ENCODE data around the gene TAPBPL. TPM values are rescaled to one million over a fixed set of nuclear protein-coding genes. Genes with fewer than 3 reads are reported as not detected.

TAPBPL gene
- polyA plus RNA-seq, 1 donor (not counting 4 experiments of a cell fraction or from before 2014, with no cell fraction given), result 4.8 TPM

- Histone ChIP-seq H2AFZ (ENCODE audit: control insufficient read depth, low read length) (no peak overlapping the region), H4K20me1 (ENCODE audit: control insufficient read depth, extremely low read depth, insufficient read depth, low read length) (no peaks in the 10 kb centered on the region), H3K36me3 (ENCODE audit: control insufficient read depth in 2 of 2, extremely low read depth in 1 of 2, insufficient read depth in 2 of 2, low read length in 2 of 2) (no peaks in the 10 kb centered on the region), H3K27me3 (ENCODE audit: control insufficient read depth, extremely low read depth, insufficient read depth, low read length) (no peaks in the 10 kb centered on the region), H3K4me2 (ENCODE audit: control insufficient read depth, extremely low read depth, insufficient read depth, low read depth, low read length) (no peak overlapping the region), H3K9me3 (ENCODE audit: control insufficient read depth, low read depth, low read length) (no peaks in the 10 kb centered on the region), H3K9me1 (ENCODE audit: control insufficient read depth, extremely low read depth, insufficient read depth, low read length) (no peaks in the 10 kb centered on the region), H3K4me3 (ENCODE audit: control insufficient read depth in 2 of 3, extremely low read depth in 1 of 3, insufficient read depth in 2 of 3, low read depth in 1 of 3, low read length in 3 of 3) (no peak overlapping the region), H3K4me1 (ENCODE audit: control insufficient read depth, extremely low read depth, insufficient read depth, low read length) (peaks cover 15% of the 10 kb centered on the region), H3K27ac (ENCODE audit: control insufficient read depth, insufficient read depth, low read length) (no peak overlapping the region), H3K79me2 (ENCODE audit: control insufficient read depth, insufficient read depth, low read length) (no peaks in the 10 kb centered on the region), H3K9ac (ENCODE audit: control insufficient read depth, extremely low read depth, insufficient read depth, low read length) (no peak overlapping the region)
- dilution Hi-C loops (cut with MboI; ENCODE audit: extremely low pct_ligation_motif_present, low sequenced_read_pairs), result no loop called here
- DNase-seq (ENCODE audit: low read depth, low spot score), result no peak
- TF ChIP-seq CTCF (optimal IDR thresholded peaks at IDR 0.05 in 1 of 3, IDR thresholded peaks at IDR 0.05 in 1 of 3, conservative IDR thresholded peaks at IDR 0.05 in 1 of 3; ENCODE audit: extremely low read depth in 1 of 3, insufficient read depth in 2 of 3, low read length in 3 of 3) (no peak), EZH2 (IDR thresholded peaks at IDR 0.05; ENCODE audit: low read length) (no peak)
- FAIRE-seq, result no peak
Measured at GRCh38 chr12:6434205-6435140, 17.4 kb upstream of the TAPBPL start.

GRCh38 chr12:6435961-6436715, 15.7 kb upstream of the TAPBPL start:
- TF ChIP-seq EZH2 (IDR thresholded peaks at IDR 0.05; ENCODE audit: low read length) (no peak), CTCF (optimal IDR thresholded peaks at IDR 0.05 in 1 of 3, IDR thresholded peaks at IDR 0.05 in 1 of 3, conservative IDR thresholded peaks at IDR 0.05 in 1 of 3; ENCODE audit: extremely low read depth in 1 of 3, insufficient read depth in 2 of 3, low read length in 3 of 3) (no peak)
- Histone ChIP-seq H3K79me2 (ENCODE audit: control insufficient read depth, insufficient read depth, low read length) (no peaks in the 10 kb centered on the region), H2AFZ (ENCODE audit: control insufficient read depth, low read length) (no peak overlapping the region), H3K4me3 (ENCODE audit: control insufficient read depth in 2 of 3, extremely low read depth in 1 of 3, insufficient read depth in 2 of 3, low read depth in 1 of 3, low read length in 3 of 3) (no peak overlapping the region), H3K9me3 (ENCODE audit: control insufficient read depth, low read depth, low read length) (no peaks in the 10 kb centered on the region), H3K27me3 (ENCODE audit: control insufficient read depth, extremely low read depth, insufficient read depth, low read length) (no peaks in the 10 kb centered on the region), H3K9me1 (ENCODE audit: control insufficient read depth, extremely low read depth, insufficient read depth, low read length) (no peaks in the 10 kb centered on the region), H3K27ac (ENCODE audit: control insufficient read depth, insufficient read depth, low read length) (no peak overlapping the region), H3K4me1 (ENCODE audit: control insufficient read depth, extremely low read depth, insufficient read depth, low read length) (peaks cover 5% of the 10 kb centered on the region), H3K9ac (ENCODE audit: control insufficient read depth, extremely low read depth, insufficient read depth, low read length) (no peak overlapping the region), H4K20me1 (ENCODE audit: control insufficient read depth, extremely low read depth, insufficient read depth, low read length) (no peaks in the 10 kb centered on the region), H3K4me2 (ENCODE audit: control insufficient read depth, extremely low read depth, insufficient read depth, low read depth, low read length) (no peak overlapping the region), H3K36me3 (ENCODE audit: control insufficient read depth in 2 of 2, extremely low read depth in 1 of 2, insufficient read depth in 2 of 2, low read length in 2 of 2) (no peaks in the 10 kb centered on the region)
- dilution Hi-C loops (cut with MboI; ENCODE audit: extremely low pct_ligation_motif_present, low sequenced_read_pairs), result no loop called here
- no peak for FAIRE-seq
- DNase-seq (ENCODE audit: low read depth, low spot score), result no peak
